PFSK-1 (cell line): ENCODE data around the gene PCDH15.

Source experiments
- FOXP2 ChIP-seq: optimal IDR thresholded peaks from 2 replicates; pipeline ENCODE3; 2011; ENCODE audit warnings: borderline replicate concordance, control low read depth, inconsistent platforms; ENCODE audit not compliant: insufficient read depth; ENCODE audit errors: extremely low read length, extremely low read depth
- POLR2AphosphoS5 ChIP-seq: IDR thresholded peaks from 2 replicates; pipeline ENCODE4 v1.6.1; 2012; ENCODE audit warnings: low read depth, mild to moderate bottlenecking, control low read depth, low read length, moderate library complexity
- REST ChIP-seq, 2 experiments: IDR thresholded peaks; 2 replicates each; pipeline versions ENCODE4 v1.6.1 to v1.8.0; 2011 to 2012; ENCODE audit warnings: low read depth in 2 of 2, low read length in 2 of 2, control low read depth in 1 of 2, inconsistent platforms in 1 of 2, mild to moderate bottlenecking in 1 of 2, moderate library complexity in 1 of 2; ENCODE audit not compliant: insufficient read depth in 1 of 2
- SIN3A ChIP-seq: IDR thresholded peaks from 2 replicates; pipeline ENCODE4 v1.6.1; 2012; ENCODE audit warnings: mild to moderate bottlenecking, low read length, moderate library complexity, borderline replicate concordance; ENCODE audit not compliant: insufficient read depth
- TAF1 ChIP-seq: IDR thresholded peaks from 2 replicates; pipeline ENCODE4 v1.6.1; 2012; ENCODE audit warnings: low read length, control low read depth, borderline replicate concordance; ENCODE audit not compliant: insufficient read depth

The PCDH15 gene

GRCh38 chr10:54496852-54497251 lies 304.2 kb downstream of the PCDH15 start:
- TF ChIP-seq TAF1 (no peak), REST (IDR thresholded peaks at IDR 0.05; ENCODE audit: insufficient read depth in 1 of 2, low read depth in 2 of 2, low read length in 2 of 2) (no peak), FOXP2 (no peak), POLR2AphosphoS5 (no peak)

- TF ChIP-seq REST (IDR thresholded peaks at IDR 0.05; ENCODE audit: insufficient read depth in 1 of 2, low read depth in 2 of 2, low read length in 2 of 2): no peak
- TF ChIP-seq SIN3A: no peak
- no peak for TF ChIP-seq POLR2AphosphoS5
- TF ChIP-seq TAF1: no peak
- TF ChIP-seq FOXP2: no peak
Observed at GRCh38 chr10:54487743-54488142, 313.3 kb downstream of the PCDH15 start.

GRCh38 chr10:54485971-54486370 lies 315.1 kb downstream of the PCDH15 start:
- TF ChIP-seq POLR2AphosphoS5 (no peak), SIN3A (no peak), TAF1 (no peak), REST (IDR thresholded peaks at IDR 0.05; ENCODE audit: insufficient read depth in 1 of 2, low read depth in 2 of 2, low read length in 2 of 2) (no peak), FOXP2 (no peak)

GRCh38 chr10:54484186-54484585 lies 316.8 kb downstream of the PCDH15 start:
- no peak for TF ChIP-seq SIN3A
- no peak for TF ChIP-seq POLR2AphosphoS5
- TF ChIP-seq FOXP2: no peak
- no peak for TF ChIP-seq REST (IDR thresholded peaks at IDR 0.05; ENCODE audit: insufficient read depth in 1 of 2, low read depth in 2 of 2, low read length in 2 of 2)
- no peak for TF ChIP-seq TAF1

- TF ChIP-seq FOXP2: no peak
- TF ChIP-seq POLR2AphosphoS5: no peak
- TF ChIP-seq SIN3A: no peak
- no peak for TF ChIP-seq TAF1
- no peak for TF ChIP-seq REST (IDR thresholded peaks at IDR 0.05; ENCODE audit: insufficient read depth in 1 of 2, low read depth in 2 of 2, low read length in 2 of 2)
Observed at GRCh38 chr10:54478601-54479000, 322.4 kb downstream of the PCDH15 start.
